ENCODE data around the gene KLK3. TPM values are rescaled to one million over a fixed set of nuclear protein-coding genes. Genes with fewer than 3 reads are reported as not detected.

KLK3 gene
- total and polyA plus RNA-seq, 2 of the 4 experiments (the other 2 are of a cell fraction): not detected

DNA sequence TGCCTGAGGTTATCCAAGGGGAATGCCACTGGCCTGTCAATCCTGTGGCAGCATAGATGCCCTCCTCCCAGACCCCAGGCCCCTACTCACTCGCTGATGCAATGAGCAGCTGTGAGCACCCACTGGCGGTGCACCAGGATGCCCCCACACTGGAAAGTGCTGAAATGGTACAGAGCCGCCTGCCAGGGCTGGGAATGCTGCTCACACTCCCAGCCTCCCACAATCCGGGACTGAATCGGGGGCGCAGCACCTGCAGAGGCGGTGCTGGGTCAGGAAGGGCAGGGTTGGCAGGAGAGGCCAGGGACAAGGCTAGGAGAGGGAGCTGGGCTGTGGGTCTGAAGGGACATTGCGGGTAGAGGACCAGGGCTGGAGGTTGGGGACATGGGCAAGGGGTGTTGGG, 33.1 kb upstream of the KLK3 start:
- CTCF ChIA-PET: no interaction called here
- H2BK5ac ChIP-seq (ENCODE audit: low read depth, low read length, poor library complexity, severe bottlenecking): no peak overlapping the region
- H4K8ac ChIP-seq (ENCODE audit: low read depth in 2 of 2, low read length in 2 of 2): no peak overlapping the region
- H3K9me3 ChIP-seq (ENCODE audit: control insufficient read depth, insufficient read depth, low read length): no peaks in the 10 kb centered on the region
- in situ Hi-C loops (cut with MboI; ENCODE audit: low sequenced_read_pairs): no loop called here
- H3K4ac ChIP-seq (ENCODE audit: low read depth, low read length): no peak overlapping the region
- TF ChIP-seq RFX5 (IDR thresholded peaks at IDR 0.05; ENCODE audit: low read depth, low read length) (no peak), NFE2L2 (IDR thresholded peaks at IDR 0.05; ENCODE audit: low read depth, low read length) (no peak), BHLHE40 (IDR thresholded peaks at IDR 0.05; ENCODE audit: low read depth, low read length) (no peak), RAD21 (IDR thresholded peaks at IDR 0.05; ENCODE audit: low read length) (no peak), MXI1 (IDR thresholded peaks at IDR 0.05; ENCODE audit: borderline replicate concordance, low read depth, low read length) (no peak), FOS (IDR thresholded peaks at IDR 0.05; ENCODE audit: low read depth, low read length) (no peak)
- no peaks in the 10 kb centered on the region for H4K20me1 ChIP-seq (ENCODE audit: insufficient read depth, low read length)
- no peak overlapping the region for H3K23ac ChIP-seq (ENCODE audit: low read depth, low read length)
- no peak overlapping the region for H2BK15ac ChIP-seq (ENCODE audit: low read depth, low read length)
- intact Hi-C loops (cut with micrococcal nuclease): no loop called here
- no peak overlapping the region for H2BK20ac ChIP-seq (ENCODE audit: low read depth, low read length)
- H3K27me3 ChIP-seq (ENCODE audit: control insufficient read depth, insufficient read depth, low read length): peaks cover 42% of the 10 kb centered on the region
- dilution Hi-C loops (cut with HindIII; ENCODE audit: low sequenced_read_pairs, unreplicated experiment): no loop called here
- H3K4me1 ChIP-seq (ENCODE audit: control insufficient read depth, insufficient read depth, low read length): no peaks in the 10 kb centered on the region
- POLR2A ChIA-PET (ENCODE audit: unreplicated experiment): no interaction called here
- DNase-seq (no peak), ATAC-seq (ENCODE audit: low read depth) (no peak)
- H4K5ac ChIP-seq (ENCODE audit: low read depth, low read length): no peak overlapping the region
- no peak overlapping the region for H3K14ac ChIP-seq (replicated peaks; ENCODE audit: low read depth, low read length)
- 31% methylated on average over 3 of the region's 8 CpGs; no CpG with 5 or more reads in 1 of the 2 experiments for WGBS, 2 experiments (ENCODE audit: extremely low coverage in 2 of 2, insufficient read length in 1 of 2)
- no peaks in the 10 kb centered on the region for H3K9me1 ChIP-seq (ENCODE audit: insufficient read depth, low read length)
- no peak overlapping the region for H2AK9ac ChIP-seq (replicated peaks; ENCODE audit: low read depth, low read length, poor library complexity)
- H2AFZ ChIP-seq (replicated peaks; ENCODE audit: low read length, poor library complexity): no peak overlapping the region
- H3K4me2 ChIP-seq (ENCODE audit: low read depth, low read length): no peak overlapping the region
- H3K36me3 ChIP-seq (ENCODE audit: control insufficient read depth, insufficient read depth, low read length): no peaks in the 10 kb centered on the region
- no peak overlapping the region for H2BK120ac ChIP-seq (ENCODE audit: low read depth, low read length)
- no peaks in the 10 kb centered on the region for H3K79me1 ChIP-seq (ENCODE audit: low read depth in 1 of 2, low read length in 2 of 2)
- no TSS peak for BruUV-seq (replicated peaks)
- H3K9ac ChIP-seq (ENCODE audit: low read depth, low read length): no peak overlapping the region
- no peak overlapping the region for H3K27ac ChIP-seq (ENCODE audit: insufficient read depth, low read length)
- H3K4me3 ChIP-seq (ENCODE audit: insufficient read depth, low read depth, low read length): no peak overlapping the region
- no peak overlapping the region for H3K56ac ChIP-seq (ENCODE audit: extremely low read depth, insufficient read depth, low read length)
- no peak overlapping the region for H2AK5ac ChIP-seq (ENCODE audit: low read depth, low read length)
- H3K18ac ChIP-seq (ENCODE audit: low read depth, low read length): no peak overlapping the region
- no peak overlapping the region for H4K91ac ChIP-seq (ENCODE audit: insufficient read depth, low read depth, low read length)
